Gastroesophageal sphincter (tissue), 3 donors: Measurements from ENCODE around the gene CDH1.

Experiments
- POLR2A ChIP-seq, 2 donors: fragments of 450-650 bp; IDR thresholded peaks; one replicate each; pipeline ENCODE4 v1.6.1; 2017; ENCODE audit warnings: antibody characterized with exemption in 2 of 2, mild to moderate bottlenecking in 2 of 2, moderate library complexity in 1 of 2
- TF ChIP-seq, protein P1 (sequence below), 4 experiments: fragments of 200-600 bp in 2 of 4; fragments of 450-650 bp in 2 of 4; sonication (generic) in 1 of 4; IDR thresholded peaks; one replicate each; pipeline ENCODE4 v1.5.1; 2017 to 2019; ENCODE audit warnings: antibody characterized with exemption in 4 of 4, mild to moderate bottlenecking in 2 of 4, moderate library complexity in 2 of 4

DNA sequence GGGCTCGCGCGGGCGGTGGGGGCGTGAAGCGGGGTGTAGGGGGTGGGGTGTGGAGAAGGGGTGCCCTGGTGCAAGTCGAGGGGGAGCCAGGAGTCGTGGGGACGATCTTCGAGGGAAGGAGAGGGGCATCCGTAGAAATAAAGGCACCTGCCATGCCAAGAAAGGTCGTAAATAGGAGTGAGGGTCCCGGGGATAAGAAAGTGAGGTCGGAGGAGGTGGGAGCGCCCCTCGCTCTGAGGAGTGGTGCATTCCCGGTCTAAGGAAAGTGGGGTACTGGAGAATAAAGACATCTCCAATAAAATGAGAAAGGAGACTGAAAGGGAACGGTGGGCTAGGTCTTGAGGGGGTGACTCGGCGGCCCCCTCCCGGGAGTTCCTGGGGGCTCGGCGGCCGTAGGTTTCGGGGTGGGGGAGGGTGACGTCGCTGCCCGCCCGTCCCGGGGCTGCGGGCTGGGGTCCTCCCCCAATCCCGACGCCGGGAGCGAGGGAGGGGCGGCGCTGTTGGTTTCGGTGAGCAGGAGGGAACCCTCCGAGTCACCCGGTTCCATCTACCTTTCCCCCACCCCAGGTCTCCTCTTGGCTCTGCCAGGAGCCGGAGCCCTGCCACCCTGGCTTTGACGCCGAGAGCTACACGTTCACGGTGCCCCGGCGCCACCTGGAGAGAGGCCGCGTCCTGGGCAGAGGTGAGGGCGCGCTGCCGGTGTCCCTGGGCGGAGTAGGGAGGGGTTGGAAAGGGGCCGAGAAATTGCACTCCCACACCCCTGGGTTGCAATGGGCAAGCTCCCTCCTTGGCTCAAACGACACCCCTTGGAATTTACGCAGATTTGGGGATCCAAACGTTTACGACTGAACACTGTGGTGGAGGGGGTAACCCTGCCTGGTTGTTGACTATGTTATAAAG lies 888 bp downstream of the CDH1 start:
- TF ChIP-seq, protein P1, sequence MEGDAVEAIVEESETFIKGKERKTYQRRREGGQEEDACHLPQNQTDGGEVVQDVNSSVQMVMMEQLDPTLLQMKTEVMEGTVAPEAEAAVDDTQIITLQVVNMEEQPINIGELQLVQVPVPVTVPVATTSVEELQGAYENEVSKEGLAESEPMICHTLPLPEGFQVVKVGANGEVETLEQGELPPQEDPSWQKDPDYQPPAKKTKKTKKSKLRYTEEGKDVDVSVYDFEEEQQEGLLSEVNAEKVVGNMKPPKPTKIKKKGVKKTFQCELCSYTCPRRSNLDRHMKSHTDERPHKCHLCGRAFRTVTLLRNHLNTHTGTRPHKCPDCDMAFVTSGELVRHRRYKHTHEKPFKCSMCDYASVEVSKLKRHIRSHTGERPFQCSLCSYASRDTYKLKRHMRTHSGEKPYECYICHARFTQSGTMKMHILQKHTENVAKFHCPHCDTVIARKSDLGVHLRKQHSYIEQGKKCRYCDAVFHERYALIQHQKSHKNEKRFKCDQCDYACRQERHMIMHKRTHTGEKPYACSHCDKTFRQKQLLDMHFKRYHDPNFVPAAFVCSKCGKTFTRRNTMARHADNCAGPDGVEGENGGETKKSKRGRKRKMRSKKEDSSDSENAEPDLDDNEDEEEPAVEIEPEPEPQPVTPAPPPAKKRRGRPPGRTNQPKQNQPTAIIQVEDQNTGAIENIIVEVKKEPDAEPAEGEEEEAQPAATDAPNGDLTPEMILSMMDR (IDR thresholded peaks at IDR 0.05) = no peak
- no peak for TF ChIP-seq POLR2A (IDR thresholded peaks at IDR 0.05)
